B cell (primary cell): ENCODE results near the gene TIAM2. TPM values are rescaled to one million over a fixed set of nuclear protein-coding genes. Genes with fewer than 3 reads are reported as not detected.

Source experiments
- ATAC-seq: fragments of 200-7000 bp; cut with Tn5 transposase; one replicate; pipeline ENCODE4 v1.10.0; 2021; ENCODE audit warnings: low read depth, mild to moderate bottlenecking, moderate number of reproducible peaks, moderate library complexity
- CTCF ChIA-PET: fragments of 350-600 bp; sonication (Branson Sonifier 250); formaldehyde crosslinking; loops from one replicate; lab custom pipeline; 2021; ENCODE audit warnings: antibody characterized with exemption, inconsistent platforms; lab: Charles Lee
- POLR2A ChIA-PET: fragments of 350-600 bp; sonication (Branson Sonifier 250); formaldehyde crosslinking; loops from one replicate; lab custom pipeline; 2021; ENCODE audit warnings: antibody characterized with exemption; lab: Charles Lee
- DNase-seq: peaks from one replicate; pipeline ENCODE4 v3.0.0; 2013
- H2AFZ ChIP-seq: 2 replicates; pipeline ENCODE4 v1.6.1; 2012; ENCODE audit warnings: mild to moderate bottlenecking, low read depth, low read length; ENCODE audit not compliant: insufficient read depth, poor library complexity, severe bottlenecking
- H3K27ac ChIP-seq, 2 donors: 1 replicate in 1 of 2; 2 replicates in 1 of 2; pipeline ENCODE4 v1.5.1; 2012 to 2013; ENCODE audit warnings: low read length in 2 of 2, mild to moderate bottlenecking in 2 of 2, moderate library complexity in 1 of 2
- H3K27me3 ChIP-seq, 4 experiments: fragments of 200-600 bp in 1 of 4; sonication (generic) in 1 of 4; replicated peaks in 1 of 4; 1 replicate in 2 of 4; 2 replicates in 2 of 4; pipeline versions ENCODE4 v1.6.1 to v1.7.0; 2013 to 2016; ENCODE audit warnings: low read length in 3 of 4, mild to moderate bottlenecking in 2 of 4, mixed read lengths in 1 of 4, moderate library complexity in 1 of 4; ENCODE audit not compliant: insufficient read depth in 4 of 4, control insufficient read depth in 3 of 4; ENCODE audit errors: control extremely low read depth in 1 of 4
- H3K36me3 ChIP-seq, 2 experiments: replicated peaks in 1 of 2; 1 replicate in 1 of 2; 2 replicates in 1 of 2; pipeline versions ENCODE4 v1.6.1 to v1.7.1; 2013; ENCODE audit warnings: low read length in 1 of 2; ENCODE audit not compliant: insufficient read depth in 2 of 2, control insufficient read depth in 1 of 2; ENCODE audit errors: control extremely low read depth in 1 of 2, extremely low read depth in 1 of 2
- H3K4me1 ChIP-seq, 2 donors: fragments of 200-600 bp in 1 of 2; sonication (generic) in 1 of 2; 1 replicate in 1 of 2; 2 replicates in 1 of 2; pipeline versions ENCODE4 v1.5.1 to v1.6.1; 2013 to 2017; ENCODE audit warnings: low read length in 2 of 2; ENCODE audit not compliant: control insufficient read depth in 2 of 2, insufficient read depth in 2 of 2
- H3K4me2 ChIP-seq: replicated peaks from 2 replicates; pipeline ENCODE3; 2012; ENCODE audit warnings: mild to moderate bottlenecking, low read depth, low read length; ENCODE audit not compliant: poor library complexity, severe bottlenecking
- H3K4me3 ChIP-seq, 5 experiments: fragments of 200-600 bp in 1 of 5; sonication (generic) in 1 of 5; 1 replicate in 3 of 5; 2 replicates in 2 of 5; pipeline versions ENCODE4 v1.5.1 to v1.7.0; 2011 to 2016; ENCODE audit warnings: low read length in 4 of 5, mild to moderate bottlenecking in 4 of 5, low read depth in 2 of 5, control low read depth in 1 of 5, moderate library complexity in 1 of 5; ENCODE audit not compliant: insufficient read depth in 1 of 5; ENCODE audit errors: control extremely low read depth in 1 of 5, extremely low read depth in 1 of 5
- H3K79me2 ChIP-seq: fragments of 200-600 bp; sonication (generic); one replicate; pipeline ENCODE4 v1.6.0; 2016; ENCODE audit warnings: low read length; ENCODE audit not compliant: control insufficient read depth, insufficient read depth
- H3K9ac ChIP-seq: fragments of 200-600 bp; sonication (generic); 2 replicates; pipeline ENCODE4 v1.6.1; 2017; ENCODE audit warnings: mild to moderate bottlenecking, low read length, moderate library complexity
- H3K9me3 ChIP-seq, 3 donors: one replicate each; pipeline versions ENCODE4 v1.6.1 to v1.7.1; 2013; ENCODE audit warnings: low read length in 2 of 3; ENCODE audit not compliant: control insufficient read depth in 2 of 3, insufficient read depth in 1 of 3; ENCODE audit errors: control extremely low read depth in 1 of 3
- H4K20me1 ChIP-seq: 2 replicates; pipeline ENCODE4 v1.6.0; 2012; ENCODE audit warnings: mild to moderate bottlenecking, low read length; ENCODE audit not compliant: insufficient read depth, control insufficient read depth, poor library complexity, severe bottlenecking
- H3K27ac Mint-ChIP-seq: one replicate; pipeline ENCODE4 v1.8.0; 2021; ENCODE audit warnings: mixed read lengths
- H3K27me3 Mint-ChIP-seq: one replicate; pipeline ENCODE4 v1.8.0; 2021; ENCODE audit warnings: mixed read lengths
- H3K4me1 Mint-ChIP-seq: one replicate; pipeline ENCODE4 v1.8.0; 2021; ENCODE audit warnings: mixed read lengths
- H3K4me3 Mint-ChIP-seq: one replicate; pipeline ENCODE4 v1.8.0; 2021; ENCODE audit warnings: mixed read lengths
- H3K9me3 Mint-ChIP-seq: one replicate; pipeline ENCODE4 v1.8.0; 2022; ENCODE audit warnings: mixed read lengths; ENCODE audit not compliant: insufficient read depth
- EZH2 ChIP-seq: IDR thresholded peaks from 2 replicates; pipeline ENCODE4 v1.6.1; 2012; ENCODE audit warnings: borderline replicate concordance, low read depth, mild to moderate bottlenecking, moderate library complexity, low read length; ENCODE audit not compliant: insufficient read depth, poor library complexity, severe bottlenecking
- WGBS: methylation state at CpG from one replicate; pipeline ENCODE4 v1.1.5; 2013; ENCODE audit warnings: missing lambda C conversion rate; ENCODE audit not compliant: insufficient coverage; 5-methylcytosine and 5-hydroxymethylcytosine counted together
- intact Hi-C: fragments of 100-400 bp; cut with micrococcal nuclease; formaldehyde crosslinking; loops from one replicate; pipeline ENCODE4 v1.10.0; 2022
- polyA plus RNA-seq: library from polyadenylated mRNA; depleted of rRNA; stranded (reverse); fragments of >200 nt; gene quantifications from 2 replicates; pipeline ENCODE4 v1.2.3, GENCODE V29; 2012
- total RNA-seq, 2 donors: library from RNA; stranded (reverse); fragments of 120-200 nt in 1 of 2; gene quantifications; 1 replicate in 1 of 2; 2 replicates in 1 of 2; pipeline versions ENCODE4 v1.2.3 to v1.2.4, GENCODE V29; 2013 to 2022
- TF ChIP-seq, protein P1 (sequence below): fragments of 200-600 bp; IDR thresholded peaks from one replicate; pipeline ENCODE4 v1.8.0; 2022; ENCODE audit warnings: antibody characterized with exemption, mild to moderate bottlenecking

TIAM2 gene
- total and polyA plus RNA-seq, 2 donors (not counting 1 experiment from before 2014, with no cell fraction given): 13.1 to 18.8 TPM

DNA sequence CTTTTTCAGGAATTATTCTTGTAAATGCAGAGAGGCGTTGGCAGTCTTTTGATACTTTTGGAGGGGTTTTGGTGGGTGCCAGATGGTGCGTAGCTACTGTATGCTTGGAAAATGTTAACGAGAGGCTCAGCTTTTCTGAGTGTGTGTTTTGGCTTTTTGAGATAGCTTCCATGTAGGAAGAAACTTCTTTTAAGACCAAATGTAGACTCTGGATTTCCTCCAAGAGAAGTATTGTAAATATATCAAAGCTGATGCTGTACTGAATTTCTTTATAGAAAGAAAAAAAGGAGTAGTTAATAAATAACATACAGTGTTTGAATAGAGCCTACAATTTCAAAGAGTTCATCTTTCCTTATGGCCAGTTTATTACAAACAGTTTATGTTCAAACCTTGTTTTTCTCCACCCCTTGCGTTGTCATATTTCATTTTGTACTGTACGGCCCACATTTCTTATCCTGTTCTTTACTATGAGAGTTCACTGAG lies 16.7 kb downstream of the TIAM2 start:
- ATAC-seq: no peak
- Histone ChIP-seq H3K4me2 (no peak overlapping the region), H3K36me3 (no peaks in the 10 kb centered on the region), H2AFZ (no peak overlapping the region), H3K9ac (no peak overlapping the region), H3K9me3 (no peaks in the 10 kb centered on the region), H4K20me1 (no peaks in the 10 kb centered on the region), H3K4me1 (no peaks in the 10 kb centered on the region), H3K79me2 (no peaks in the 10 kb centered on the region), H3K27ac (no peak overlapping the region), H3K27me3 (no peaks in the 10 kb centered on the region), H3K4me3 (no peak overlapping the region)
- Mint-ChIP-seq H3K4me1 (no peaks in the 10 kb centered on the region), H3K9me3 (no peaks in the 10 kb centered on the region), H3K27me3 (no peaks in the 10 kb centered on the region), H3K27ac (no peak overlapping the region), H3K4me3 (no peak overlapping the region)
- TF ChIP-seq, protein P1, sequence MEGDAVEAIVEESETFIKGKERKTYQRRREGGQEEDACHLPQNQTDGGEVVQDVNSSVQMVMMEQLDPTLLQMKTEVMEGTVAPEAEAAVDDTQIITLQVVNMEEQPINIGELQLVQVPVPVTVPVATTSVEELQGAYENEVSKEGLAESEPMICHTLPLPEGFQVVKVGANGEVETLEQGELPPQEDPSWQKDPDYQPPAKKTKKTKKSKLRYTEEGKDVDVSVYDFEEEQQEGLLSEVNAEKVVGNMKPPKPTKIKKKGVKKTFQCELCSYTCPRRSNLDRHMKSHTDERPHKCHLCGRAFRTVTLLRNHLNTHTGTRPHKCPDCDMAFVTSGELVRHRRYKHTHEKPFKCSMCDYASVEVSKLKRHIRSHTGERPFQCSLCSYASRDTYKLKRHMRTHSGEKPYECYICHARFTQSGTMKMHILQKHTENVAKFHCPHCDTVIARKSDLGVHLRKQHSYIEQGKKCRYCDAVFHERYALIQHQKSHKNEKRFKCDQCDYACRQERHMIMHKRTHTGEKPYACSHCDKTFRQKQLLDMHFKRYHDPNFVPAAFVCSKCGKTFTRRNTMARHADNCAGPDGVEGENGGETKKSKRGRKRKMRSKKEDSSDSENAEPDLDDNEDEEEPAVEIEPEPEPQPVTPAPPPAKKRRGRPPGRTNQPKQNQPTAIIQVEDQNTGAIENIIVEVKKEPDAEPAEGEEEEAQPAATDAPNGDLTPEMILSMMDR: no peak
- TF ChIP-seq EZH2: no peak
- intact Hi-C loops: no loop called here
- WGBS: 91% methylated on average over 4 of the region's 5 CpGs
- no peak for DNase-seq
- ChIA-PET POLR2A (interaction anchor here (0.6 kb wide), 1 partner anchor 71 kb away, joined by 3 read pairs; no protein-coding TSS in a partner anchor), CTCF (no interaction called here)

- no peaks in the 10 kb centered on the region for H3K27me3 ChIP-seq
- no peaks in the 10 kb centered on the region for H3K36me3 ChIP-seq
- no peak overlapping the region for H3K4me3 ChIP-seq
- H3K27ac ChIP-seq: no peak overlapping the region
- H3K79me2 ChIP-seq: no peaks in the 10 kb centered on the region
- no peaks in the 10 kb centered on the region for H4K20me1 ChIP-seq
- ATAC-seq (no peak), DNase-seq (no peak)
- H3K4me1 ChIP-seq: no peaks in the 10 kb centered on the region
- Mint-ChIP-seq H3K27me3 (no peaks in the 10 kb centered on the region), H3K4me3 (no peak overlapping the region), H3K4me1 (no peaks in the 10 kb centered on the region), H3K9me3 (no peaks in the 10 kb centered on the region), H3K27ac (no peak overlapping the region)
- H3K4me2 ChIP-seq: no peak overlapping the region
- TF ChIP-seq EZH2: no peak
- TF ChIP-seq, protein P1: no peak
- ChIA-PET POLR2A (no interaction called here), CTCF (no interaction called here)
- H3K9ac ChIP-seq: no peak overlapping the region
- intact Hi-C loops: no loop called here
- H3K9me3 ChIP-seq: no peaks in the 10 kb centered on the region
- no peak overlapping the region for H2AFZ ChIP-seq
- WGBS: no CpG with 5 or more reads among the region's 4 CpGs
Observed at GRCh38 chr6:155013457-155013876, 18.4 kb downstream of the TIAM2 start.
